GM12878 (cell line): ENCODE measurements around the gene SLFNL1. TPM values are rescaled to one million over a fixed set of nuclear protein-coding genes. Genes with fewer than 3 reads are reported as not detected.

Experiments
- SRF ChIP-seq, 2 experiments: IDR thresholded peaks; 2 replicates each; pipeline ENCODE4 v1.6.1; 2011; ENCODE audit warnings: low read depth in 2 of 2, low read length in 2 of 2, mild to moderate bottlenecking in 1 of 2, moderate library complexity in 1 of 2
- polyA plus RNA-seq, 11 experiments: library from polyadenylated mRNA; depleted of rRNA in 4 of 11; unstranded in 6 of 11; stranded (reverse) in 5 of 11; fragments of >200 nt; fragmentation: Nextera tagmentation in 4 of 11; fragmentation: Illumina TruSeq in 1 of 11; extraction: Ambion mirVana in 4 of 11; extraction: Trizol in 1 of 11; gene quantifications; 1 replicate in 1 of 11; 2 replicates in 10 of 11; pipeline versions ENCODE4 v1.2.1 to v1.2.3, GENCODE V29; 2011 to 2016; ENCODE audit warnings: inconsistent platforms in 2 of 11, missing spikeins in 2 of 11, low read depth in 1 of 11
- total RNA-seq, 4 experiments: library from RNA; depleted of rRNA in 3 of 4; stranded (reverse); fragments of >200 nt in 3 of 4; fragmentation: Illumina TruSeq in 1 of 4; extraction: Trizol in 1 of 4; gene quantifications; 2 replicates each; pipeline versions ENCODE4 v1.2.1 to v1.2.3, GENCODE V29; 2013 to 2021
- TF ChIP-seq, protein P1 (sequence below): fragments of 450-650 bp; formaldehyde crosslinking; IDR thresholded peaks from 2 replicates; pipeline ENCODE4 v1.4.0; 2022; ENCODE audit warnings: mild to moderate bottlenecking, moderate library complexity
- TF ChIP-seq, protein P2 (sequence below): fragments of 450-650 bp; IDR thresholded peaks from 2 replicates; pipeline ENCODE4 v1.6.1; 2016; ENCODE audit warnings: mild to moderate bottlenecking
- TF ChIP-seq, protein P3 (sequence below): IDR thresholded peaks from 2 replicates; pipeline ENCODE4 v1.6.1; 2011; ENCODE audit warnings: low read depth, low read length, improper control_type of control experiment, borderline replicate concordance
- TF ChIP-seq, protein P4 (sequence below): IDR thresholded peaks from 2 replicates; pipeline ENCODE4 v1.6.1; 2012; ENCODE audit warnings: low read depth, low read length, improper control_type of control experiment

SLFNL1 gene
- total and polyA plus RNA-seq, 10 of the 15 experiments (the other 5 are each of a cell fraction or from before 2014, with no cell fraction given), result 0.05 to 0.98 (median 0.16) TPM; not detected in 2

GRCh38 chr1:40986328-40986783 lies 35.2 kb downstream of the SLFNL1 start (continued):
- TF ChIP-seq, protein P1, sequence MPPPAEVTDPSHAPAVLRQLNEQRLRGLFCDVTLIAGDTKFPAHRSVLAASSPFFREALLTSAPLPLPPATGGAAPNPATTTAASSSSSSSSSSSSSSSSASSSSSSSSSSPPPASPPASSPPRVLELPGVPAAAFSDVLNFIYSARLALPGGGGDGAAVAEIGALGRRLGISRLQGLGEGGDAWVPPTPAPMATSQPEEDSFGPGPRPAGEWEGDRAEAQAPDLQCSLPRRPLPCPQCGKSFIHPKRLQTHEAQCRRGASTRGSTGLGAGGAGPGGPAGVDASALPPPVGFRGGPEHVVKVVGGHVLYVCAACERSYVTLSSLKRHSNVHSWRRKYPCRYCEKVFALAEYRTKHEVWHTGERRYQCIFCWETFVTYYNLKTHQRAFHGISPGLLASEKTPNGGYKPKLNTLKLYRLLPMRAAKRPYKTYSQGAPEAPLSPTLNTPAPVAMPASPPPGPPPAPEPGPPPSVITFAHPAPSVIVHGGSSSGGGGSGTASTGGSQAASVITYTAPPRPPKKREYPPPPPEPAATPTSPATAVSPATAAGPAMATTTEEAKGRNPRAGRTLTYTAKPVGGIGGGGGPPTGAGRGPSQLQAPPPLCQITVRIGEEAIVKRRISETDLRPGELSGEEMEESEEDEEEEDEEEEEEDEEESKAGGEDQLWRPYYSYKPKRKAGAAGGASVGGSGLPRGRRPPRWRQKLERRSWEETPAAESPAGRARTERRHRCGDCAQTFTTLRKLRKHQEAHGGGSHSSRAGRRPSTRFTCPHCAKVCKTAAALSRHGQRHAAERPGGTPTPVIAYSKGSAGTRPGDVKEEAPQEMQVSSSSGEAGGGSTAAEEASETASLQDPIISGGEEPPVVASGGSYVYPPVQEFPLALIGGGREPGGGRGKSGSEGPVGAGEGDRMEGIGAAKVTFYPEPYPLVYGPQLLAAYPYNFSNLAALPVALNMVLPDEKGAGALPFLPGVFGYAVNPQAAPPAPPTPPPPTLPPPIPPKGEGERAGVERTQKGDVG (CRISPR knock-in tag), result no peak
- TF ChIP-seq, protein P2, sequence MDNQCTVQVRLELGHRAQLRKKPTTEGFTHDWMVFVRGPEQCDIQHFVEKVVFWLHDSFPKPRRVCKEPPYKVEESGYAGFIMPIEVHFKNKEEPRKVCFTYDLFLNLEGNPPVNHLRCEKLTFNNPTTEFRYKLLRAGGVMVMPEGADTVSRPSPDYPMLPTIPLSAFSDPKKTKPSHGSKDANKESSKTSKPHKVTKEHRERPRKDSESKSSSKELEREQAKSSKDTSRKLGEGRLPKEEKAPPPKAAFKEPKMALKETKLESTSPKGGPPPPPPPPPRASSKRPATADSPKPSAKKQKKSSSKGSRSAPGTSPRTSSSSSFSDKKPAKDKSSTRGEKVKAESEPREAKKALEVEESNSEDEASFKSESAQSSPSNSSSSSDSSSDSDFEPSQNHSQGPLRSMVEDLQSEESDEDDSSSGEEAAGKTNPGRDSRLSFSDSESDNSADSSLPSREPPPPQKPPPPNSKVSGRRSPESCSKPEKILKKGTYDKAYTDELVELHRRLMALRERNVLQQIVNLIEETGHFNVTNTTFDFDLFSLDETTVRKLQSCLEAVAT, result no peak
- TF ChIP-seq, protein P3, sequence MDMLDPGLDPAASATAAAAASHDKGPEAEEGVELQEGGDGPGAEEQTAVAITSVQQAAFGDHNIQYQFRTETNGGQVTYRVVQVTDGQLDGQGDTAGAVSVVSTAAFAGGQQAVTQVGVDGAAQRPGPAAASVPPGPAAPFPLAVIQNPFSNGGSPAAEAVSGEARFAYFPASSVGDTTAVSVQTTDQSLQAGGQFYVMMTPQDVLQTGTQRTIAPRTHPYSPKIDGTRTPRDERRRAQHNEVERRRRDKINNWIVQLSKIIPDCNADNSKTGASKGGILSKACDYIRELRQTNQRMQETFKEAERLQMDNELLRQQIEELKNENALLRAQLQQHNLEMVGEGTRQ, result no peak
- TF ChIP-seq, protein P4, sequence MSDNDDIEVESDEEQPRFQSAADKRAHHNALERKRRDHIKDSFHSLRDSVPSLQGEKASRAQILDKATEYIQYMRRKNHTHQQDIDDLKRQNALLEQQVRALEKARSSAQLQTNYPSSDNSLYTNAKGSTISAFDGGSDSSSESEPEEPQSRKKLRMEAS, result no peak
- TF ChIP-seq SRF (IDR thresholded peaks at IDR 0.05; ENCODE audit: low read depth in 2 of 2, low read length in 2 of 2), result no peak
